H1 (cell line): ENCODE data around the gene EDEM1. TPM values are rescaled to one million over a fixed set of nuclear protein-coding genes. Genes with fewer than 3 reads are reported as not detected.

Experiments
- BRCA1 ChIP-seq: IDR thresholded peaks from 2 replicates; pipeline ENCODE4 v1.6.1; 2012; ENCODE audit warnings: low read depth, low read length, improper control_type of control experiment
- CHD2 ChIP-seq: IDR thresholded peaks from 2 replicates; pipeline ENCODE4 v1.6.1; 2012; ENCODE audit warnings: low read length, improper control_type of control experiment
- CHD7 ChIP-seq: fragments of 300-600 bp; sonication (generic); IDR thresholded peaks from 2 replicates; pipeline ENCODE4 v1.7.1; 2012; ENCODE audit warnings: low read length, moderate library complexity, mild to moderate bottlenecking, inconsistent platforms; ENCODE audit not compliant: insufficient replicate concordance
- CTCF ChIP-seq, 3 experiments: IDR thresholded peaks; 1 replicate in 2 of 3; 2 replicates in 1 of 3; pipeline versions ENCODE4 v1.5.1 to v1.6.1; 2011; ENCODE audit warnings: low read length in 3 of 3, mild to moderate bottlenecking in 3 of 3, inconsistent platforms in 2 of 3, low read depth in 1 of 3, moderate library complexity in 1 of 3; ENCODE audit not compliant: insufficient read depth in 1 of 3; ENCODE audit errors: control extremely low read depth in 1 of 3
- EGR1 ChIP-seq: IDR thresholded peaks from 2 replicates; pipeline ENCODE4 v1.6.1; 2011; ENCODE audit warnings: low read depth, low read length, borderline replicate concordance
- GABPA ChIP-seq: IDR thresholded peaks from 2 replicates; pipeline ENCODE4 v1.6.1; 2011; ENCODE audit warnings: mild to moderate bottlenecking, low read length, moderate library complexity, borderline replicate concordance; ENCODE audit not compliant: insufficient read depth
- JUND ChIP-seq: IDR thresholded peaks from 2 replicates; pipeline ENCODE4 v1.6.1; 2011; ENCODE audit warnings: mild to moderate bottlenecking, improper control_type of control experiment, low read length
- POLR2A ChIP-seq, 2 experiments: IDR thresholded peaks; 1 replicate in 1 of 2; 2 replicates in 1 of 2; pipeline ENCODE4 v1.6.1; 2011; ENCODE audit warnings: low read depth in 2 of 2, low read length in 2 of 2, mild to moderate bottlenecking in 2 of 2; ENCODE audit errors: control extremely low read depth in 1 of 2
- RXRA ChIP-seq: IDR thresholded peaks from 2 replicates; pipeline ENCODE4 v1.6.1; 2011; ENCODE audit warnings: low read depth, mild to moderate bottlenecking, low read length, moderate library complexity; ENCODE audit not compliant: insufficient read depth
- SIX5 ChIP-seq: IDR thresholded peaks from 2 replicates; pipeline ENCODE4 v1.6.1; 2011; ENCODE audit warnings: mild to moderate bottlenecking, low read depth, low read length
- TAF1 ChIP-seq: IDR thresholded peaks from 2 replicates; pipeline ENCODE4 v1.6.1; 2011; ENCODE audit warnings: mild to moderate bottlenecking, low read depth, low read length
- polyA plus RNA-seq, 7 experiments: library from polyadenylated mRNA; depleted of rRNA in 3 of 7; stranded (reverse) in 5 of 7; unstranded in 2 of 7; fragments of >200 nt in 5 of 7; fragments of 200-250 nt in 2 of 7; gene quantifications; 1 replicate in 5 of 7; 2 replicates in 1 of 7; 4 replicates in 1 of 7; pipeline versions ENCODE4 v1.2.1 to v1.2.3, GENCODE V29; 2011 to 2013; ENCODE audit warnings: missing spikeins in 2 of 7, mixed read lengths in 2 of 7
- total RNA-seq: library from RNA; stranded (reverse); fragmentation: NEBNext Ultra II Directional; extraction: Animal tissue kit (Norgen Biotek cat#: 25700); gene quantifications from 2 replicates; pipeline ENCODE4 v1.2.1, GENCODE V29; 2021

The EDEM1 gene
- total and polyA plus RNA-seq, 2 of the 8 experiments (the other 6 are each of a cell fraction or from before 2014, with no cell fraction given), result 4.8 to 16.4 TPM

- TF ChIP-seq CHD7 (no peak), POLR2A (IDR thresholded peaks at IDR 0.05; ENCODE audit: control extremely low read depth in 1 of 2, low read depth in 2 of 2, low read length in 2 of 2) (no peak), CHD2 (no peak), JUND (no peak), BRCA1 (no peak), EGR1 (no peak), CTCF (IDR thresholded peaks at IDR 0.05; ENCODE audit: control extremely low read depth in 1 of 3, insufficient read depth in 1 of 3, low read depth in 1 of 3, low read length in 3 of 3) (no peak), GABPA (no peak), TAF1 (no peak), RXRA (no peak), SIX5 (no peak)
Measured at GRCh38 chr3:5240740-5241139, 53.2 kb downstream of the EDEM1 start (continued).
